ENCODE data around the gene SLC8A2.

The SLC8A2 gene

GRCh38 chr19:47450478-47450877 is 21.2 kb downstream of the SLC8A2 start:
- Histone ChIP-seq H3K9me2 (replicated peaks; ENCODE audit: insufficient read depth, low read length) (no peaks in the 10 kb centered on the region), H3K4me3 (ENCODE audit: low read length) (no peak overlapping the region), H3K4me1 (ENCODE audit: low read length) (no peaks in the 10 kb centered on the region), H3K9me3 (replicated peaks; ENCODE audit: insufficient read depth, low read length) (no peaks in the 10 kb centered on the region), H3K9ac (ENCODE audit: low read length) (no peak overlapping the region), H3K4me2 (ENCODE audit: low read depth, low read length) (no peak overlapping the region), H3K27me3 (replicated peaks; ENCODE audit: insufficient read depth, low read length) (peaks cover 79% of the 10 kb centered on the region), H3K36me3 (replicated peaks; ENCODE audit: insufficient read depth, low read length) (no peaks in the 10 kb centered on the region), H3K79me2 (ENCODE audit: low read length) (no peaks in the 10 kb centered on the region), H3F3A (ENCODE audit: insufficient read depth, low read length) (no peaks in the 10 kb centered on the region), H3K27ac (ENCODE audit: low read length) (no peak overlapping the region), H2AFZ (ENCODE audit: low read length) (no peak overlapping the region), H4K20me1 (ENCODE audit: insufficient read depth, low read length) (no peaks in the 10 kb centered on the region)
- no peak for TF ChIP-seq EZH2 (optimal IDR thresholded peaks at IDR 0.05; ENCODE audit: low read depth, low read length)
- TF ChIP-seq CTCF (IDR thresholded peaks at IDR 0.05; ENCODE audit: low read length) = no peak
- no peak for TF ChIP-seq EZH2phosphoT487 (IDR thresholded peaks at IDR 0.05; ENCODE audit: low read length)
- DNase-seq = no peak

GRCh38 chr19:47448360-47448727 is 23.3 kb downstream of the SLC8A2 start:
- no peaks in the 10 kb centered on the region for H3K79me2 ChIP-seq (ENCODE audit: low read length)
- H3K27ac ChIP-seq (ENCODE audit: low read length) = no peak overlapping the region
- H3K36me3 ChIP-seq (replicated peaks; ENCODE audit: insufficient read depth, low read length) = no peaks in the 10 kb centered on the region
- H3K4me1 ChIP-seq (ENCODE audit: low read length) = no peaks in the 10 kb centered on the region
- no peaks in the 10 kb centered on the region for H3K9me3 ChIP-seq (replicated peaks; ENCODE audit: insufficient read depth, low read length)
- H4K20me1 ChIP-seq (ENCODE audit: insufficient read depth, low read length) = no peaks in the 10 kb centered on the region
- no peak for DNase-seq
- H3K9me2 ChIP-seq (replicated peaks; ENCODE audit: insufficient read depth, low read length) = no peaks in the 10 kb centered on the region
- no peak overlapping the region for H3K4me2 ChIP-seq (ENCODE audit: low read depth, low read length)
- H3K4me3 ChIP-seq (ENCODE audit: low read length) = no peak overlapping the region
- H3F3A ChIP-seq (ENCODE audit: insufficient read depth, low read length) = no peaks in the 10 kb centered on the region
- no peak overlapping the region for H3K9ac ChIP-seq (ENCODE audit: low read length)
- H3K27me3 ChIP-seq (replicated peaks; ENCODE audit: insufficient read depth, low read length) = peaks cover 81% of the 10 kb centered on the region
- H2AFZ ChIP-seq (ENCODE audit: low read length) = no peak overlapping the region
- no peak for TF ChIP-seq EZH2phosphoT487 (IDR thresholded peaks at IDR 0.05; ENCODE audit: low read length)
- no peak for TF ChIP-seq CTCF (IDR thresholded peaks at IDR 0.05; ENCODE audit: low read length)
- no peak for TF ChIP-seq EZH2 (optimal IDR thresholded peaks at IDR 0.05; ENCODE audit: low read depth, low read length)

- Histone ChIP-seq H3K27me3 (replicated peaks; ENCODE audit: insufficient read depth, low read length) (peaks cover 81% of the 10 kb centered on the region), H3K9me3 (replicated peaks; ENCODE audit: insufficient read depth, low read length) (no peaks in the 10 kb centered on the region), H3K27ac (ENCODE audit: low read length) (no peak overlapping the region), H4K20me1 (ENCODE audit: insufficient read depth, low read length) (no peaks in the 10 kb centered on the region), H3F3A (ENCODE audit: insufficient read depth, low read length) (no peaks in the 10 kb centered on the region), H2AFZ (ENCODE audit: low read length) (no peak overlapping the region), H3K4me1 (ENCODE audit: low read length) (no peaks in the 10 kb centered on the region), H3K4me3 (ENCODE audit: low read length) (no peak overlapping the region), H3K36me3 (replicated peaks; ENCODE audit: insufficient read depth, low read length) (no peaks in the 10 kb centered on the region), H3K9ac (ENCODE audit: low read length) (no peak overlapping the region), H3K9me2 (replicated peaks; ENCODE audit: insufficient read depth, low read length) (no peaks in the 10 kb centered on the region), H3K4me2 (ENCODE audit: low read depth, low read length) (no peak overlapping the region), H3K79me2 (ENCODE audit: low read length) (no peaks in the 10 kb centered on the region)
- no peak for DNase-seq
- no peak for TF ChIP-seq EZH2 (optimal IDR thresholded peaks at IDR 0.05; ENCODE audit: low read depth, low read length)
- TF ChIP-seq CTCF (IDR thresholded peaks at IDR 0.05; ENCODE audit: low read length) = no peak
- no peak for TF ChIP-seq EZH2phosphoT487 (IDR thresholded peaks at IDR 0.05; ENCODE audit: low read length)
These were observed 24.0 kb downstream of the SLC8A2 start for GRCh38 chr19:47447470-47448359.
